ENCODE measurements around the gene HAS3.

DNA sequence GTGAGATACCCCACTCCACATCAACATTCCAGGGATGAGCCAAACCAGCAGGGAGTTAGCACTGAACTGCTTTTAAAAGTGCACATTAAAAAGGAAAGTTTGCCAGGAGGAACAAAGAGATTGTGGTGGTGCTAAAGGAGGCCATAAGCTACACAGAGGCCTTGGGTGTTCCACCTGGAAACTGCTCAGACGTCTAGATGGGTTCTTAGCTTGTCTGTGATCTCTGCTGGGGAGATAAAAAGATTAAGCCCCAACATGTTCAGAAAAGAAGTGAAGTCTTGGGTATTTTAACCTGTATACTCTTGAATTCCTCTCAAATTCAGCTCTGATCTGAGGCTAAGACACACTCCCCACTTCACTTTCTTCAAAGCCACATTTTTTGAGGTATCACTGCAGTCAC lies 10.4 kb downstream of the HAS3 start:
- TF ChIP-seq POLR2AphosphoS5 (IDR thresholded peaks at IDR 0.05; ENCODE audit: low read depth, low read length), result no peak
- no peak for TF ChIP-seq TAF1 (IDR thresholded peaks at IDR 0.05; ENCODE audit: borderline replicate concordance, low read depth, low read length)
- TF ChIP-seq POLR2A (IDR thresholded peaks at IDR 0.05; ENCODE audit: low read depth, low read length), result no peak

Measured in GM12892 (cell line).